Activated CD4-positive, alpha-beta T cell treated with anti-CD3 and anti-CD28 coated beads for 48 hours (primary cell): Measurements from ENCODE around the gene KRT38.
"Not testable (repeated sequence)": the region's sequence is repeated elsewhere in the genome, so short reads cannot be mapped to it uniquely, and the experiment has no call there.

Source experiments
- DNase-seq: peaks from one replicate; pipeline ENCODE4 v3.0.0-alpha.2; 2020

Gene KRT38

DNA sequence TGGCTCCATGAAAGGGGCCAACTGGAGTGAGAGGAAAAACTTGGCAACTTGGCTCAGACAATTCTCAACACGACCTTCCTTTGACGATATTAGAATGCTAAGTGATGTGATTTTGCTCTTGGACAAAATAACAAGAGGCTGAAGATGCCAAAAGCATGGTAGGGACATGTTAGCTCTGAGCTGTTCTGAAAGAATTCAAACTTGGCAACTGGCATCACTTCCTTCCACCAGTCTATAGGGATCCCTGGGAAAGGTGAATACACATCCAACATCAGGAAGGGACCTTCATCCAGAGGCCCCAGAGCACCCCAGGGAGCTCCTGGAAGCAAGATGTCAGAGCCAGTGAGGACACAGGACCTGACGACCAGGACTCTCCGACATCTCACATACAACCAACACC lies 20.6 kb downstream of the KRT38 start:
- no peak for DNase-seq

DNA sequence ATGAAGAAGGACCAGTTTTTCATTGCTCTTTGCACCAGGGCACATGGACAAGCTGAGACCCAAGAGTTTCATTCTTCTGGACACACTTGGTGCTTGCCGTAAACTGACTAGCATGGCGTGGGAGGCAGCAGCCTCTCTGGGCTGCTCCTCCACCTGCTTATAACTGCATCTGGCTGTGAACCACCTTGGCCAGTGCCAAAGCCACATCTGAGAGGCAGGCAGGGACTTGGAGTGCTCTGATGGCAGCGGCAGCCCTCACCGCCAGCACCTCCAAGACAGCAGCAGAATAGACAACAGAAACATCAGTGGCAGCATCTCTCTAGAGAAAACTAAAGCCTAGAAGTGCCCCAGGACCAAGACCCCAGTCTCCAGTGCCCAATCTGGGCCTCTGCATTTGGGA lies 21.1 kb downstream of the KRT38 start:
- DNase-seq: no peak

DNA sequence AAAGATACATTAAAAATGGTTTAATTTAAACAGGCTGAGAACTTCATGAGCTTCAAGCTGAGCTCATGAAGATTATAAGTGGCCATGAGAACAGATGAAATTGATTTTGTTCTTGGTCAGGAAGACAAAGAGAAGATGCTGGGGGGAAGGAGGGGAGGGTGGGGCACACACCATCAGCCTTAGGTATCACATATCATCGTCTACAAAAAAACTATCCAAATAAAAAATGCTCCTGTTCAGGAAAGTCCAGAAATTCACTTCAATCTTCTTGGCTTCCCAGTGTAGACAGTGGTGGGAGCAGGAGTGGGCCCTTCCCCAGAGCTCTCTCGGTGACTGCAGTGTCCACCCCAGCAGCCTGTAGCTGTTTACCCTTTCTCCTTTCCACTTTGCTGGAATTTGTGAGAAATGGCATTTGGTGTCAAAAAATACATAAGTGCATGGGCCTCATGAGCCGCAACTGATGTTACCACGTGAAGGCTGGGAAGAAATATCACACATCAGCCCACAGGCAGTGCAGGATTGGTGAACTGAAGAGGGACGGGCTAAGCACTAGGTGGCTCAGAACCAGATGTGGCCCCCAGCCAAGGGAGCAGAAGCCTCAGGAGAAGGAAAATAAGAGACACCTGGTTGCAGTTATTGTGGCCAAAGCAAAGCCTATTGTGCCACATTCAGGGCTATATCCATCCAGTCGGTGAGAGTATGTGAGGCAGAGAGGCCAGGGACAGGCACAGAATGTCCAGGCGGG lies 22.5 kb downstream of the KRT38 start:
- no peak for DNase-seq

DNA sequence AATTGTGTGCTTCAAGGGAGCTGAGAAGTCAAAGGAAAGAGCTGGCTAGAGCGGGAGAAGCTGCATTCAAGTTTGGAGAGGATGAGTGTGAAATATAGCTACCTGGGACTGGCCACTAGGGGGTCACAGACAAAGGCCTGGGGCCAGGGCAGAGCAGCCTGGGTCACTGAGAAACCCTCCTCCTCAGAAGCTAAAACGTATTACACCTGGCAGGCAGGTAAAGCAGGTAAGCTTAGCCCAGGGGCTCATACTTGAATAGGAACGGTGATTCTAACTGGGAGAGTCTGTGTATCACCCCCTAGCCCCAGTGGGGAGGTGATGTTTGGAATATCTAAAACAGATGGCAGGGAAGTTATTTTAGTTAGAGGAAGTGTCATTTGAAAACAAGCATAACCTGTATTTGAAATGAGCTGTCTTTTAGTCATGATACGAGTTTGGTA lies 23.2 kb downstream of the KRT38 start:
- DNase-seq: peak; percentile 9

DNA sequence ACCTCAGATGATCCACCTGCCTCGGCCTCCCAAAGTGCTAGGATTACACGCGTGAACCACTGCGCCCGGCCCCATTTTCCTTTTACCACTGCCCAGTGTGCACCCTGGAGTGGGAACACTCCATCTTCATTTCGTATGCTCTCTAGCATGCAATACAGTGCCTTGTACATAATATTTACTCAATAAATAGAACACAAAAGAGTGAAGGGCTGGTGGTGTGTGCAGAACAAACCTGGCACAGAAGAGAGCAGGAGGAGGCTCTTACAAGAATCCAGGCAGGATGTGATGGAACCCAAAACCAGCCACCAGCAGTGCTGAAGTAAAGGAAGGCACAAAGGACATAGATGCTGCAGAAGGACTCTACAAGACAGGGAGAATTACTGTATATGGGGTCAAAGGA lies 23.7 kb downstream of the KRT38 start:
- no peak for DNase-seq

DNA sequence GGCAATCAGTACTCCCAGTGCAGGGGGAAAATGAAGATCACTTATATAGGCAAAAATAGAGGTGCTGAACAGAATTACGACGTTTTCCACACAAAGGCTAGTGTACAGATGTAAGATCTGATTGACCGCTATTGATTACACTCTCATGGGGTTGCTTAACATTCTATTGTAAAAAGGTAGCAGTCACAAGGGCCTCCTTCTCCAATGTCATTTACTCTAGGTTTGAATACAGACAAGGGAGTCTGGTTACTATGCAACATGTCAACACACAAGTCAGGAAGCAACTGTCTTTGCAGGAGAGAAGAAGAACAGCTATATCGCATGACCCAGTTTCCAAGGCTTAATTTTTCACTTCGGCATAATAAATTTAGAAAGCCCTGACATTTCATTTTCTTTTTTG lies 24.3 kb downstream of the KRT38 start:
- no peak for DNase-seq

DNA sequence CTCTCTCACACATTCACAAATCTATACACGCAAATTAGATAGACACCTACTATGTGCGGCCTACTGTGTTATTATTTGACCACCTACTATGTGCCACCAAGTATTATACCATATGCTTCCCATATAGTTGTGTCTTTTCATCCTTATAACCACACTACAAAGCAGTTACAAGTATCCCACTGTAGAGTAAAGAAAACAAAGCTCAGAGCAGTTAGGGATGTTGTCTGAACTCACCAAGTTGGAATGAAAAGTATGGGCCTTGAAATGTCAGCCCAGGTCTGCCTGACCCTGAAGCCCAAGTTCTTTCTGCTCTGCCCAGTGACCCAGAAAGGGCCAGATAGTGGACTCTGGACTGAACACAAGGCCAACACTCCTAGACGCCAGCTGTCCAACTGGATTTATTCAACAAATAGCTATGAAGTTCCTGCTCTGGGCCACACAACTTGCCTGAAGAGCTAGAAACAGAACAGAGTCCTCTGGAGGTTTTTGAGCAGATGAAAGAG lies 24.9 kb downstream of the KRT38 start:
- no peak for DNase-seq

DNA sequence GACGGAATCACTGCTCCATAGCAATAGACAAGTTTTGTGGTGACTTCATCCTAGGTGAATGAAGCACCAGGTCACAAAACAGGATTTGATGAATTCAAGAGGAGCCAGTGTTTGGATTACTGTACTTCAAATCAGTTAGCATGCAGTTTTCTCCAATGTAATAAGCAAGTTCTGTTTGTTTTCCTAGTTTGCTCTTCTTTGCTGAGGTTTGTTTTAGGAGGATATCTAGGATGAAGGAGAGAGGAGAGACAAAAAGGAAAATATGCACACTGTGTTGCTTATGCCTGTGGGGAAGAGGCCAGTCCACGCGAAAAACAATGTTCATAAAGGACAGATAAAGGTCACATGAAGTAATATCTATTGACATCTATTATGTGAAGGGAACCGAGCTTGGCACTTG lies 25.4 kb downstream of the KRT38 start:
- DNase-seq: no peak

DNA sequence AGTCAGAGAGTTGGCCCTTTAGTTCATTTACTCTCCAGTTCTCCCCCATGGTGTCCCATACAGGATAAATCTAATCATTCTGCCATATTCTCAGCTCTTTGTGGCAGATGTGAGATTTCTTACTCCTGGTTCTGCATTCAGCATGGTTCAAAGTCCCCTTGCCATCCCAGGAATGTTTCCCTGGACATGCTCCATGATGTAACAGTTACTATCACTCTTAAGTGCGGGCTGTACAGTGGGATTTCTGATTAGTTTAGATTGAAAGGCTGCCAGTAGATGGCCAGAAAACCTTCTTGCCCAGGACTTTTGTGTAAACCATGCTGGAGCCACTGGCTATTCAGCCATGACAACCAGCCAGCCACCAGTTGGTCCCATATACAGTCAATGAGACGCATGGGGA lies 26.8 kb downstream of the KRT38 start:
- no peak for DNase-seq

DNA sequence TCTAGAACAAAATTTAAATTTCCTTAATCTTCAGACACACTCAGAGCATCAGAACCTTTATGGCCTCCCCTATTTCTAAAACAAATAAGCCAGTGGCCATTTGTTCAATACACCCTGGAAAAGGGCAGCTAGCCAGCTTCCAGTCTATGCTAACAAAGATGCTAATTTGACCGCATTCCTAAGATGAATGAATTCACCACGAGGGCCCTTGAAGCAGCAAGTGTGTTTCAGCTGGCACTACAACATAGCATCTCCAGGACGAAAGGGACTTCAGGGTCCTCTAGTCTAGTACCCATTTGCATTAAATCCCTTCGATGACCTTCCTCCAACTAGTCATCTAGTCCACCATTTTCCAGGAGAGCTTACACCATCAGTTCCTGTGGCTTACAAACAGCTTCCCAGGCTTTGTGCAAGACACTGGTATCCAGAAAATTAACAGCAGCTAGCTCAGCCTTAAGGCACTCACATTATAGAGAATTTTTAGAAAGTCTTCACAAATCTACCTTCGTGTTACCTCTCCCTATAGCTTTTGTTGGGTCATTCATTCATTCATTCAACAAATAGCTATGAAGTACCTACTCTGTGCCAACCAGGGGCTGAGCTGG lies 27.3 kb downstream of the KRT38 start:
- no peak for DNase-seq

DNA sequence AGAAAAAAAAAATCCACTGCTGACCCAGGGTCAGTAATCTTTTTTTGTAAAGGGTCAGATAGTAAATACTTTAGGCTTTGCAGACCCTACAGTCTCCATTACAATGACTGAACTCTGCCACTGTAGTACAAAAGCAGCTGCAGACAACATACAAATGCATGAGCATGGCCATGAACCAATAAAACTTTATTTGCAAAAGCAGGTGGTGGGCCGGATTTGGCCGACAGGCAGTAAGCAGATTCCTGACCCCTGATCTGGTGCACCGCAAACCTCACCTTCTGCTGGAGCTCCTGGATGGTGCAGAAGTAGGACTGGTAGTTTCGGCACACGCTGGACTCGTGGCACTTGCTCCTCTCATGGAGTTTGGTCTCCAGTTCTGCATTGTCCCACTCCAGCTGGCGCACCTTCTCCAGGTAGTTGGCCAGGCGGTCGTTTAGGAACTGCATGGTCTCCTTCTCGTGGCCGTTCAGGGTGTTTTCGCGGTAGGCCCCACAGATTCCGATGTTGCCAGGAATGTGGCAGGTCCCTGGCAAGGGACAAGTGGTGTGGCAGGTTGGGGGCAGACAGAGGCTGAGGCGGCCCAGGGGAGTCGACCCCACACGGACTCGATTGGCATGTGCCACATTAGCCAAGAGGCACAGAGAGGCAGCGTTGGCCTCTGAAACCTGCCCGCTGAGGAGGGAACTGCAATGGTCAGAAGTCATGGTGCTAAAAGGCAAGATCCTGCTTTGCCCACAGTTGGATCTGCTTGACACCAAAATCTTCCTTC lies 29.5 kb downstream of the KRT38 start:
- no peak for DNase-seq

DNA sequence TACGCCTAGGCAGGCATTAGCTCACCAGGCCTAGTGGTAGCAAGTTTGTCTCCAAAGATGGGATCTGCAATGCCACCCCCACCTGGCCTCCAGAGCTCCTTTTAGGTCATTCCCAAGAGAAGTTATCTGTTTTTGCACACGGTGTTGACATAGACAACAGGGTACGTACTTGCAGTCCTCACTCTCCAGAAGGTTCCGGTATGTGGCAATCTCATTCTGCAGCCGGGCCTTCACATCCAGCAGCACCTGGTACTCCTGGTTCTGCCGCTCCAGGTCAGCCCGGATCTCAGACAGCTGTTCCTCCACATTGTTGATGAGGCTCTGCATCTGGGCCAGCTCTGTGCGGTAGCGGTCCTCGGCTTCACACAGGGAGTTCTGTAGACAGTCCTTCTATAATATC lies 33.6 kb downstream of the KRT38 start:
- DNase-seq: no peak

DNA sequence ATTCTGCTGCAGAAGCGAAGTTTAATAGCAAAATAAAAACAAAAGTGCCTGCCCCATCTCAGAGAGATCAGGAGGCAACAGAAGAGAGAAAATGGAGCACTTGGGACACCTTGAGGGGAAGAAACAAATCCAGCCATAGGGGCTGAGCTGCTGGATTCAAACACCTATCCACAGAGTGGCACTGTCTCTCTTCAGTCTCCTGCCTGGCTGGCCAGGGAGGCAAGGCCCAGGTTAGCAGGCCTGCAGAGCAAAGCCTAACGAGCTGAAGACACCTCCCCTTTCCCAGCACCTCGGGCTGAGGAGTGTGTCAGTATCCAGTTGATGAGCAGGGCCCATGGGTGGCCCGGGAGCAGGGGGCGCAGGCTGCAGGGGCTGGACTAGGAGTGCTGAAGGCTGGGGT lies 34.6 kb downstream of the KRT38 start:
- DNase-seq: no peak

DNA sequence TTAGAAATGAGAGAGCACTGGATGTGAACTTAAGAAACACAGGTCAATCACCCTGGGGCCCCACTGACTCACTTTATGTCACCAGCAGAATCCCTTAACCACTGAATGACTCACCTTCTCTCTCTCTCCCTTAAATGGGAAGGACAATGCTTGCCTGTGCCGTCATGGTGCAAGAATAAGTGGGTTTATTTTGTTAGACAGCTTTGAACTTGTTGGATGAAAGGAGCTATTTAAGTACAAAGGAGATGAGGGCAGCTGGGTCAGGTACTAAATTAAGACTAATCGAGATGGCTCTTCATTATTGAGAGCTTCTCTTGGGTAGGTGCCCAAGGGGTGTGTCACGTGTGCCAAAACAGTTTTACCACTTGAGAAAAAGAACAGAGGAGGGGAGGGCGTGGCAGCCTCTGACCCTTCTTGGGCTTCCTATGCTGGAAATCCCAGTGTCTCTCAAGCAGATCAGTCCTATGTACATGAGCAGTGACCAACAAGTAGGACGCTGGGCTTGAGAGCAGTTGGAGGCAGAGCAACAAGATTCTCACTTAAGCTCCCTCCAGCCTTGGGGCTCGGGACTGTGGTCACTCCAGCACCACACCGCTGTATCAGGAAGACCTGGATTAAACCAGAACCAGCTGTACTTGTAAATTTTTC lies 36.6 kb downstream of the KRT38 start:
- peak; percentile 79 for DNase-seq

DNA sequence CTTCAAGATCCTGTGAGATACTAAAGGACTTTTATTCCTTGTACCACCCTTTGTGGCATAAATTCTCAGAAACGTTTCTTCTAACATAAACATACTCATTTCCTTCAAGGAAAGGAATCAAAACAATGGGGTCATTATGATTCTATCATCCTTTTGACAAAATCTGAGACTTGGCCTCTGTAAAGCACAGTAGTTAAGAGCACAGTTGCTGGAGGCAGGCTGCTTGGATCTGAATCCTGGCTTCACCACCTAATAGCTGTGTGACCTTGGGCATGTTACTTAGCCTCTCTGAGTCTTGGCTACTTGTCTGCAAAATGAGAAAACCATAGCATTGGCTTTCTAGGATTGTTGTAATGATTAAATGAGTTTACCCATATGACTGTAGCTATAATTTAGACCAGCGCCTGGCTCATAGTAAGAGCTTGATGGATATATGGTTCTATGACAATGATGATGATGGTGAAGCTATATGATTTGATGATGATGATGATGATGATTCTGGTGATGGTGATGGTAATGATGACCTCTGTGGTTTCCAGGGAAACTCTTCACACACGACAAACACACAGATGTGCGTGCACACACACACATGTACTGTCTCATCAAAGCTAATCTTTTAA lies 37.3 kb downstream of the KRT38 start:
- no peak for DNase-seq

DNA sequence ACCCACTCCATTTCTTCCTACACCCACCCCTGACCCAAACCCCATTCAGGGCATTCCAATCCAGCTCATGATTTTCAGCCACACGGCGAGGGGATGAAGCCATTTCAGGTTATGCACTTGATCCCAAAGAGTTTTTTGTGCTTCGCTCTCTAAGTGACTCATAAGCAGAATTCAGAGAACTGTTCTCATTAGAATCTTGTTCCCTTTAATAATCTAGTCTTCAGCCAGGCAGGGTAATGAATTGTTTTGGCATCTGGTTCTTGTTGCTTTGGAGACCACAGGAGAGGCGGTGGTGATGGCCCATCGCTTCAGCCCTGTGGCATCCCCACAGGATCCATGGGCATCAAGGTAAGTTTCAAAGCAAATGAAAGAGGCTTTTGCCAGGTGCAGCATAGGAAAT lies 38.6 kb downstream of the KRT38 start:
- DNase-seq: no peak

DNA sequence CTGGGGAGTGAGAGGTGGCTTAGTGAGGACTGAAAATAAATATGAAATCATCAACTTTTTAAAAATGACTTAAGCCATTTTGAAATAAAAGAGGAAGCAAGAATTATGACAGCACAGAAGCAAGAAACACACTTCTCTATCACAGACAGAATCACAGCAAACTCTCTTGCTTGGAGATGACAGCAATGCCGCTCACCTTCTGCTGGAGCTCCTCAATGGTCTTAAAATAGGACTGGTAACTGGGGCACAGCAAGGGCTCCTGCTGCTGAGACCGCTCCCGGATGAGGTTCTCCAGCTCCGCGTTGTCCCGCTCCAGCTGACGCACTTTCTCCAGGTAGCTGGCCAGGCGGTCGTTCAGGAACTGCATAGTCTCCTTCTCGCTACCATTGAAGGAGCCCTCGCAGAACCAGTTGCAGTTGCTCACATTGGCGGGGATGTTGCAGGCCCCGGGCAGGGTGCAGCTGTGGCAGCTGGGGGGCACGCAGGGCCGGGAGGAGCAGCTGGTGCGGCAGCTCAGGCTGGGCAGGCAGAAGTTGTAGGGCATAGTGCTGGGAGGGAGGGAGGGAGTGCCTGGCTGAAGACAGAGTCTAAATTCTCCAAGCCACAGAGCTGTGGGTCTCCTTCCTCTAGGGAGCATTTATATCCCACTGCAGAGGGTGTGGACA lies 43.7 kb downstream of the KRT38 start, which contains the start of gene KRT31:
Gene KRT31, minus strand, starts transcription at position 613 of the 665 bp plus-strand sequence. Its CDS starts 69 bp downstream, at position 544.
- no peak for DNase-seq

DNA sequence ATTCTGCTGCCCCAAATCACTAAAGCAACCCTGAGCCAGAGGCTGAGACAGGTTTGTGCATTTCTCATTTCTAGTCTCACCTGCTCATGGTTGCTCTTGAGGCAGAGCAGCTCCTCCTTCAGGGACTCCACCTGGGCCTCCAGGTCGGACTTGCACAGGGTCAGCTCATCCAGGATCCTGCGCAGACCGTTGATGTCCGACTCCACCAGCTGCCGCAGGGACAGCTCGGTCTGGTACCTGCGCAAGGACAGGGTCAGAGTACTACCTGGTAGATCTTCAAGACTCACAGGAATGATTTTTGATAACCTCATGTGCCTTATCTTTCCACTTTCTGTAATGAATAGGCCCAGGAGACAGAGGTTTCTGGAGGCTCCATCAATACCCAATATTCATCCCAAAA lies 44.4 kb downstream of the KRT38 start:
- no peak for DNase-seq

DNA sequence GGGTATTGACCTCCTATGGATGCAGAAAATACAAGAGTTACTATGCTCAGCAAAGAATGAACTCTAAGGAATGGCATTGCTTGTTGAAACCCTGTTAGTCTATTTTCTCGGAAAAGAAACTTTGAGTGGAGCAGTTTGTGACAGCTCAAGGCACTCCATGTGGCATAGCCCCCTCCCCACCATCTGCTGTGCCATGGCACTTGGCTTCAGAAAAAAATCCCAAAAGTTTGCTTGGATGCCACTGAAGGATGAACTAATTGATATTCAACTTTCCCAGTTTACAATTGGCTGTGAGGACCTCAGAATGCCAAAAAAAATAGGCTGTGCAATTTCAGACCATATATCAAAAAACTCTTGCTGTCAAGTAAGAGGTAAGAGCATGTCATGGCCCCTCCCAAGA lies 45.2 kb downstream of the KRT38 start:
- no peak for DNase-seq

DNA sequence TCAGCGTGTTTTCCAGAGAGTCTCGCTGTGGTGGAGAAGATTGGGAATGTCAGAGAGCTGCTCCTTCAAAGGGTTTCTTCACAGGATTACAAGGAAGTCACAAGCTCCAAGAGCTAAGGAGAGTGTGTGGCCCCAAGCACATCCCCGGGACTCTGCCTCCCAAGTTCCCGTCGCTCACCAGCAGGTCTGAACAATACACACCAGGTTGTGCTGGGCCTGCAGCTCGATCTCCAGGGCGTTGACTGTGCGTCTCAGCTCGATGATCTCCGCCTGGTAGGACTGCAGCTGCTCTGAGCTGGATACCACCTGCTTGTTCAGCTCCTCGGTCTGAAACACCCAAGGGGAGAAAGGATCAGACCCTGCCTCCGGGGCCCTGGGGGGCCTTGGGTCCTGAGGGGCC lies 45.7 kb downstream of the KRT38 start:
- not testable (repeated sequence) for DNase-seq

DNA sequence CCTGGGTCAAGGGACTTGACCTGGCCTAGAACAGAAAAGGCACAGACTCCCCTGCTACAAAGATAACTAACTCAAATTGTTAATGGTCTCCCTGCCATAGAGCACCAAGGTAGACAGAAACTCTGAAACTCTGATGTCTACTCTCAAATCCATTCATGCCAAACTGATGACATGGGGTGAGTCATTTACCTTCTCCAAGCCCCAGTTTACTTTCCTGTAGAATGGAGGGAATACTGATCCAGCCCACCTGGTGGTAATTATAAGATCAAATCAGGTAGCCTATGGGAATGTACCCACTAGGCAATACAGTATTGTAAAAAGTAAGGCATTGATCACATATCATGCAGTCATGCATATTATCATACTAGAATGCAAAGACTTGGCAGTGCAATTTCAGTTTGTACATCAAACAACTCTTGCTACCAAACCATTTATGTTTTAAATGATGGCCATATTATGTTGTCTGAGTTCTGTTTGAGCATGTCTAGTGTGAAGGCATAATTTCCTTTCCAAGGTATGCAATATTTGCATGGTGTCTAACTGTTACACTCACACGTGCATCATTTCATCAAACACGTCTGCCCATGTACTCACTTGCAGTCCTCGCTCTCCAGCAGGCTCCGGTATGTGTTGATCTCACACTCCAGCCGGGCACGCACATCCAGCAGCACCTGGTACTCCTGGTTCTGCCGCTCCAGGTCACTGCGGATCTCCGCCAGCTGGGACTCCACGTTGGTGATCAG lies 46.4 kb downstream of the KRT38 start:
- no peak for DNase-seq

DNA sequence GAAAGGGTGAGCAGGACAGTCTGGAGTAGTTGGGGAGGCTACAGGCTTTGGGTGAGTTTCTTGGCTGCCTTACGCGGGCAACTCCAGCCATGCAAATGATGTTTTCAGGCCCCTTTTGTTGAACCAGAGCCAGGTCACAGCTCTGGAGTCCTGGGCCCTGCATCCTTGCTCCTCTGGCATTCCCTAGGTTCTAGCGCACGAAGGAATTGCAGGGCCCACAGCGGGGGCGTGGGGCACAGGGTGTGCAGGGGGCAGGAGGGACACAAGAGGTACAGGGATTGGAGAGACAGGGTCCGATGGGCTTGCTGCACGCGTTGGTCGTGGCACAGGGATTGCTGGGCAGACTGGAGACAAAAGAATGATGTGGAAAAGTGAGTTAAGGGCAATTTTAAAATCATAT lies 47.0 kb downstream of the KRT38 start:
- DNase-seq: no peak
